ENCODE measurements around the gene C19orf25.

The C19orf25 gene

DNA sequence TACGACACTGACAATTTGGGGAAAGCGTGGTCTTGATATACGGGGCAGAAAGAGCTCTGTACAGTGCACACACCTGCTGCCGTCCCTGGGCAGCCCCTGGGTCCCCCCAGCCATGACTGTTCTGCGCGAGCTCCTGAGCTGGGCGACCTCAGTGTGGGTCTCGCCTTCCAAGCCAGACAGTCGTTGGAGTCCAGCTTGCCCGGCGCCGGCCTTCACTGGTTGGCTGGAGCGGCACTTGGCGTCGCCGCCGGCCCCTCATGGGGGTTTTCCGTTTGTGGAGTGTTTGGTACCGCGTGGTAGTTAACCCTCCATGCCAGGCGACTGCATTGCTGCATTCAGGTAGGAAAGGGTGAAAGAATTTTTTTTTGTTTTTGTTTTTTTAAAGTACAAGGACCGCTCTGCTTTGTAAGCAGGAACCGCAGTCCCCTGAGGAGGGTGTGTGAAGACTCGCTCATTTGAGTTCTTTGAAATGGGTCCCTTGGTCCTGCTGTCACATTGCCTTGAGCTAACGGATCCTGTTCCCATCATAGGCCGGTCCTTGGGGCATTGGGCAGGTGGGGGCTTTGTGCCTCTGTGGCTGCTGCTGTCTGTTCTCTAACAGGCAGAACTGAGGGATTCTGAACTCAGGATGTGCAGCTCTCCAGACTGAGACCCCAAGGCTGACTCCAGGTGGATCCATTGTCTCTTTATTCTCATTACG, 51.6 kb downstream of the C19orf25 start:
- no peak for DNase-seq

DNA sequence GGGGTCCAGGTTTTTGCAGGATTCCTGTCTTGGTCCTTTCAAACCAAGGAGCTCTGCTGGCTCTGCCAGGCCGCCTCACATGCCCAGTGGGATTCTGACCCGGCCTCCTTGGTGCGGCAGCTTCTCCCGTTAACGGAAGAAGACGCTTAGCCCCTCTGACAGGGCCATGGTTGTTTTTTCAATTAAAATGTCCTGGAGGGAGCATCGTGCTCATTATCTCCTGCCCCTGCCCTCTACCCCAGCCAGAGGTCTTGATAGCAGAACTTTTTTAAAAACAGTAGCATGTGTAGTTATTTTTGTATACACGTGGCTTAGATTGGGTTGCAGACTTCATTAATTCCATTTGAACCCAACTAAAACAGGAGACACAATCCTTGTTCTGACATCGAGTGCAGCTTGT, 52.3 kb downstream of the C19orf25 start:
- DNase-seq, result no peak

DNA sequence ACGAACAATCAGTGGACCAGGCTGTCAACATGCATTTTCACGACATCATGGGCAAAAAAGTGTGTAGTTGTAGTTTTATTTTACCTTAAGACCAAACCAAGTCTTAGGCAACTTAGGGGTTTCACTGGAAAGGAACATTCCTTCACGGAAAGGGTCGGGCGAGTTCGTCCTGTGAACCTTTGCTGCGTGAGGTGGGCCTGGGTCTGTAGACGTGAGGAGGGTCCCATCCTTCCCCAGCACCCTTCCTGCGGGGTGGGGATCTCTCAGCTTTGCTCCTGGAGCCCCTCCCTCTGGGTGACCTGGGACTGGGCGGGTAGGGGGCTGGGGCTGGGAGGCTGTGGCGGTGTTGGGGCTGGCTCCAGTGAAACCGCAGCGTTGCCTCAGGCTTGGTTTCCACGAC, 53.1 kb downstream of the C19orf25 start:
- DNase-seq, result no peak

DNA sequence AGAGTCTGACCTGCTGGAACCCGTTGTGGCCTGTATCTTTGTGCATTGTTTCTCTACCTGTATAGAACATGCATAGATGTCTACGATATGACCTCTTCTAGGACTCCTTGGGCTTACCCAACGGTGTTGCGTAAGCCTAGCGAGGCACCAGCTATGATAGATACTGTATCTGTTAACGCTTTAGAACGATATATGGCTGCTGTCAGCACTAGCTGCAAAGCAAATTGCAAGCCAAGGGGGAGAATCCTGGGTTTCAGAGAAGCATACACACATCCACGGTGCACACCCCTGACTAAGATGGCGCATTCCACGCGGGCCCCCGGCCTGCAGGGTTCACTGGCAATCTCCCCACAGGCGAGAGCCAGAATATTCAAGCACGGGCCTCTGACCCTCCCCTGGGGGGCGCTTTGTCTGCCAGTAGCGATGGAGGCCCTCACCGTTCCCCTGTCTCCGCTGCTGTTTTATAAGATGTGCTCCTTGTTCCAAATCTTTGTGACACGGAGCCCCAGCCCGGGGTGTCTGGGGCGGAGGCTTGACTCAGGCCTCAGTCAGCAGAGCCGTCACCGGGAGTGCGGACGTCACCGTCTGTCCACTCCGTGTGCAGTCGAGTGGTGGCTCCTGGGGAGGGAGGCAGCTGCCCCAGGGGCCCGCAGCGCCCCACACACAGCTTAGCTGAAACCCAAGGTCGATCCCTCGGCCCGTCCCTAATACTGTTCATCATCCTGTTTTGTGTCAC, 53.7 kb downstream of the C19orf25 start:
- no peak for DNase-seq

DNA sequence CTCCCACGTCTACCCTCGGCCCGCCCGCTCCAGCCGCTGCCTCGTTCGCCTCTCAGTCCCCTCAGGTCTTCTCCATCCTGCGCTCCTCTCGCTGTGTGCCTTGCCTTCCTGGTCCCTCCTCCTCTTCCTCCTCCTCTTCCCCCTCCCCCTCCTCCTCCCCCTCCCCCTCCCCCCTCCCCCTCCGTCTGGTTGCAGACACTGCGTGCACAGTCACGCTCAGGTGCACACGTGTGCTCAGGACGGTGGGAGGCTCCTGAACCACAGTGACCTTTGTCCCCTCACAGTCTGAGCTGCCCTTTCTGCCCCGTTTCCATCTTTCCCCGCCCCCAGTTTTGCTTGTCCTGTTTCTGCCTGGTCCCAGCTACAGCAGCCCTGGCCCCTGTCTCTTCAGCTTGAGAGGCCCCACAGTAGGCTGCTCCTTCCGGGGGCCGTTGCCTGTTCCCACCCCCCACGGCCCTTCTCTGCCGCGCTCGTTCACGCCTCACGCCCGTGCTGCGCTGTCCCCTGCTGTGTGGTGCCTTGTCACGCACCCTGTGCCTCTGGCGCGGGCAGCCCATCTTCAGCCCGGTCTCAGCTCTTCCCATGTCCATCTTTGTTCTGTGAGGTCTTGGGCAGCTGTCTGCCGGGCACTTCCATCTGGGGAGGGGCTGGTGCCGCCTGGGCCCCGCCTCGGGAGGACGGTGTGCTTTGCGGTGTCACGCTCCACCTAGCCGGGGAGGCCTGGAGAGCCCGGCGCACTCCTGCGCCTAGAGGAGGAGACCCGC, 54.6 kb downstream of the C19orf25 start:
- DNase-seq, result no peak

DNA sequence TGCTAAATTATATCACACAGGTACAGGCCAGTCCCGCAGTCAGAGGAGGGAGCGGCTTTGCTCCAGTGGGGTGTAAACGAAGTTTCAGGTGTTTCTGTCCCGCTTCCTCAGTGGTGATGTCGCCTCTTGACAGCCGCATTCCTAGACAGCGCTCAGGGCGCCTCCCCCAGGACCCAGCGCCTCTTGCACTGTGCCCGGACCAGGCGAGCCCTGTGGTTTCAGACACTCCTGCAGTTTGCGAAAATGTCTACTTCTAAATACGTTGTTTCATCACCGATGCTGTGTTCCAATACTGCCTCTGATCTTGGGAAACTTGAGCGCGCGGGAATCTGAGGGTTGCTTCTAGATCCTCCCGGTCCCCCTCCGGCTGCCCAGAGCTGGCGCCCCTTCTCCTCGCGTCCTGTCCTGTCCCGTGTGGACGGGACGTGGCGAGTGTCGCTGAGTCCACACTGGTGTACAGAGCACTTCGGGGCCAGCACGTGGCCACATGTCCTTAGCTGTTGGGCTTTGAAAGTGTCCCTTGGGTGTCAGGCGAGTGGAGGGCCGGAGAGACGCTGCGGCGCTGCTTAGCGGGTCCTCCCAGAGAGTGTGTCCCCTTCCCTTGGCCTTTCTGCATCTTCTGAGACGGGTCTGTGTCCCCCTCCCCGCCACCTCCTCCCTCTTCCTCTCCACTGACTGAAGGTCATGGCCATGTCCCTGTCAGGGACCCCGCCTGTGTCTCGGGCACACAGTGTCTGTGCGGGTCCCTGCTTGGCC, 55.4 kb downstream of the C19orf25 start:
- no peak for DNase-seq

Data from NCI-H2171 (cell line).